Measurements from ENCODE around the gene CPXM2.
"Not testable (repeated sequence)": the region's sequence is repeated elsewhere in the genome, so short reads cannot be mapped to it uniquely, and the experiment has no call there.

- not testable (repeated sequence) for TF ChIP-seq CTCF, POLR2A (IDR thresholded peaks at IDR 0.05)
Observed at GRCh38 chr10:123736917-123737316, 154.7 kb downstream of the CPXM2 start.

Measured in uterus (tissue), 2 donors.